HTERT RPE-1 (cell line): ENCODE measurements around the gene DES.

Experiments
- in situ Hi-C: fragments of 300-500 bp; cut with MboI; formaldehyde crosslinking; loops from 4 replicates; pipeline ENCODE4 v1.14.3; 2020; ENCODE audit warnings: low sequenced_read_pairs

DES gene

DNA sequence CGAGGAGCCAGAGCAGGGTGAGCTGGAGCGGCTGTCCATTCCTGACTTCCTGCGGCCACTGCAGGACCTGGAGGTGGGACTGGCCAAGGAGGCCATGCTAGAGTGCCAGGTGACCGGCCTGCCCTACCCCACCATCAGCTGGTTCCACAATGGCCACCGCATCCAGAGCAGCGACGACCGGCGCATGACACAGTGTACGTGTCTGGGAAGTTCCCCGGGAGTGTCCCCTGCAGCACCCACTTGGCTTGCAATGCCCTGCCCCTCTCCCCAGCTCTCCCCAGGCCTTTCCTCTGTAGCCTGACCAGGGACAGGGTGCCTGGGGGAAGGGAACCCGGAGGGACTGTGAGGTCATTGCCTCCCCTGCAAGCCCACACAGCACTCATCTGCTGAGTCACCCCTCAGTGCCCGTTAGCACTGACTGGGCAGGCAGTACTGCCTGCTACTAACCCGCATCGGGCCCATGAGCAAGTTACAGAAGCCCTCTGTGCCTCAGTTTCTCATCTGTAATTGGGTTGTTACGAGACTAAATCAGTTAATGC is 51.1 kb downstream of the DES start:
- in situ Hi-C loops = no loop called here

DNA sequence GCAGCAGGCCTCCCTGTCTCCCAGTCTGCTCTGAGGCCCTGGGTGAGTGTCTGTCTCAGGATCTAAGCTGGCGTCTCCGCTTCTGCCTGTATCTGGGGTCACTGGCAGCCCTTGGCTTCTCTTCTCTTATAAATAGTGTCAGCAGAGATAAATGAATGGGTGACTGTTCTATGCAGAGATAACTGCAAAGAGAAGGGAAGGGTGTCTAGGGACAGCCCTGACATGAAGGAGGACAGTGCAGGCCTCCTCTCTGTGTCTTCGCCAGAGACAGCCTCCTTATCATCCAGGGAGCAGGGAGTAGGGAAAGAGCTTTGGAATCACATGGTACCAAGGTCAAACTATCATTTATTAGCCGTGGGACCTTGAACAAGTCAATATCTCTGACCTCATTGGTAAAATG is 52.3 kb downstream of the DES start:
- in situ Hi-C loops = no loop called here

GRCh38 chr2:219471476-219472371 is 53.5 kb downstream of the DES start:
- in situ Hi-C loops = no loop called here

DNA sequence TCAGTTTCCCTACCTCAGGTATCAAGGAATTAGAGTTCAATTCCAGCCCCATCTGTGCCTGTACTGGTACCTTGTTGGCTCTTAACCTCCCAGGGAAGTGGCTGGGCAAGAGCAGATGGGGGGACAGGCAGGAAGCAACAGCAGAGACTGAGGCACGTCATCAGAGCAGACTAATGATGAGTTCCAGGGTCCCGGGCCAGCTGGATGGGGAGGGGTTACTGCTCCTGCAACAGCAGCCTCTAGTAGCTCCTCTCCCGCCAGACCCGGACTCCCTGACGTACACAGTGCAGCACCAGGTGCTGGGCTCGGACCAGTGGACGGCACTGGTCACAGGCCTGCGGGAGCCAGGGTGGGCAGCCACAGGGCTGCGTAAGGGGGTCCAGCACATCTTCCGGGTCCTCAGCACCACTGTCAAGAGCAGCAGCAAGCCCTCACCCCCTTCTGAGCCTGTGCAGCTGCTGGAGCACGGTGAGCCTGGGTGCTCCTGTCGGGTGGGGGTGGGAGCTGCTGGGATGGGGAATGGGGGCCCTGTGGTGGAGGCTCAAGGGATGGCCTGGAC is 54.5 kb downstream of the DES start:
- in situ Hi-C loops = no loop called here

DNA sequence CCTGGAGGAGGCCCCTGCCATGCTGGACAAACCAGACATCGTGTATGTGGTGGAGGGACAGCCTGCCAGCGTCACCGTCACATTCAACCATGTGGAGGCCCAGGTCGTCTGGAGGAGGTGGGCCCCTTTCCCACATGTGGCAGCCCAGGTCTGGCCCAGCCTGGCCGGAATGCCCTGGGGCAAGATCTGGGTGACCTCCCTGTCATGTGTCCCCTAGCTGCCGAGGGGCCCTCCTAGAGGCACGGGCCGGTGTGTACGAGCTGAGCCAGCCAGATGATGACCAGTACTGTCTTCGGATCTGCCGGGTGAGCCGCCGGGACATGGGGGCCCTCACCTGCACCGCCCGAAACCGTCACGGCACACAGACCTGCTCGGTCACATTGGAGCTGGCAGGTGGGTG is 55.3 kb downstream of the DES start:
- in situ Hi-C loops = no loop called here

DNA sequence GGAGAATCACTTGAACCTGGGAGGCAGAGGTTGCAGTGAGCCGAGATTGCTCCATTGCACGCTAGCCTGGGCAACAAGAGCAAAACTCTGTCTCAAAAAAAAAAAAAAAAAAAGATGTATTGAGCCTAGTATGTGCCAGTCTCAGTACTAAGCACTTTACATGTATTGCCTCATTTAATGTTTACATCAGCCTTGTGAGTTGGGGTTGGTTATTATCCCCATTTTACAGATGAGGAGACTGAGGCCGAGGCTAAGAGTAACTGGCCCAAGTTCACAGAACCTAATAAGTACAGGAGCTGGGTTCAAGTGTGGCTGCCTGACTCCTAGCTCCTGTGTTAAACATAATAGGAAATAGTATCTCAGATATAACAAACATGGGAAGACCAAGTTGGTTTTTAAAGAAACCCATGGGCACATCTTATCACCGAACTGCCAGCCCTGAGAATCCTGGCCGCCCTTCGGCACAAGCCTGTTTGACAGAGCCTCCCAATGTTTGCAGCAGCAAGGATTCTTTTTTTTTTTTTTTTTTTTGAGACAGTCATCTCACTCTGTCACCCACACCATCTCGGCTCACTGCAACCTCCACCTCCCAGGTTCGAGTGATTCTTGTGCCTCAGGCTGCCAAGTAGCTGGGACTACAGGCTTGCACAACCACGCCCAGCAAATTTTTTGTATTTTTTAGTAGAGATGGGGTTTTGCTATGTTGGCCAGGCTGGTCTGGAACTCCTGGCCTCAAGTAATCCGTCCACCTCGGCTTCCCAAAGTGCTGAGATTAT is 56.3 kb downstream of the DES start:
- in situ Hi-C loops = no loop called here

DNA sequence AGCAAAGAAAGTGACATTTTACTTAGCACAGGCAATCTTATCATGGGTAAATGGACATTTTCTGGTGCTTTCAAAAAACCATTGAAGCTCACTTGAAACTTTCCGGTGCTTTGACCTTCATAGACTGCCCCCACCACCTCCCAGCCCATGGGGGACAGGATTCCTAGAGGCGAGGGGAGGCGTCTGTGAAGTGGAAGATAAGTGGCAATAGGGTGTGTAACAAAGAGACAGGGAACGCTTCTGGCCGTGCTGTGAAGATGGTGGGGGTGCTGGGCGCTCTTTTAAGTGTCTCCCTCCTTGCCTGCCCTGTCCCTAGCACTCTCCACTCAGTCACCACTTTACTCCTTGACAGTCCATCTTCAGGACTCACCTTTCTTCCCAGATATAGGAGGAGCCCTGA is 57.1 kb downstream of the DES start:
- in situ Hi-C loops = no loop called here

GRCh38 chr2:219475697-219476651 is 57.8 kb downstream of the DES start:
- in situ Hi-C loops = no loop called here
